Epithelial cell of esophagus (primary cell): ENCODE measurements around the gene WNT9A.

Experiments used
- DNase-seq: peaks from one replicate; pipeline ENCODE4 v3.0.0; 2010; ENCODE audit warnings: low read depth
- H3K4me3 ChIP-seq: 2 replicates; pipeline ENCODE4 v1.5.1; 2011; ENCODE audit warnings: mild to moderate bottlenecking, low read length, control low read depth
- TF ChIP-seq, protein P1 (sequence below): IDR thresholded peaks from 2 replicates; pipeline ENCODE4 v1.5.1; 2011; ENCODE audit warnings: low read depth, mild to moderate bottlenecking, low read length, control low read depth, inconsistent platforms; ENCODE audit not compliant: insufficient read depth; ENCODE audit errors: missing control alignments

WNT9A gene

GRCh38 chr1:227953022-227953412 lies 5.3 kb upstream of the WNT9A start:
- H3K4me3 ChIP-seq: no peak overlapping the region
- TF ChIP-seq, protein P1, sequence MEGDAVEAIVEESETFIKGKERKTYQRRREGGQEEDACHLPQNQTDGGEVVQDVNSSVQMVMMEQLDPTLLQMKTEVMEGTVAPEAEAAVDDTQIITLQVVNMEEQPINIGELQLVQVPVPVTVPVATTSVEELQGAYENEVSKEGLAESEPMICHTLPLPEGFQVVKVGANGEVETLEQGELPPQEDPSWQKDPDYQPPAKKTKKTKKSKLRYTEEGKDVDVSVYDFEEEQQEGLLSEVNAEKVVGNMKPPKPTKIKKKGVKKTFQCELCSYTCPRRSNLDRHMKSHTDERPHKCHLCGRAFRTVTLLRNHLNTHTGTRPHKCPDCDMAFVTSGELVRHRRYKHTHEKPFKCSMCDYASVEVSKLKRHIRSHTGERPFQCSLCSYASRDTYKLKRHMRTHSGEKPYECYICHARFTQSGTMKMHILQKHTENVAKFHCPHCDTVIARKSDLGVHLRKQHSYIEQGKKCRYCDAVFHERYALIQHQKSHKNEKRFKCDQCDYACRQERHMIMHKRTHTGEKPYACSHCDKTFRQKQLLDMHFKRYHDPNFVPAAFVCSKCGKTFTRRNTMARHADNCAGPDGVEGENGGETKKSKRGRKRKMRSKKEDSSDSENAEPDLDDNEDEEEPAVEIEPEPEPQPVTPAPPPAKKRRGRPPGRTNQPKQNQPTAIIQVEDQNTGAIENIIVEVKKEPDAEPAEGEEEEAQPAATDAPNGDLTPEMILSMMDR: no peak
- no peak for DNase-seq

DNA sequence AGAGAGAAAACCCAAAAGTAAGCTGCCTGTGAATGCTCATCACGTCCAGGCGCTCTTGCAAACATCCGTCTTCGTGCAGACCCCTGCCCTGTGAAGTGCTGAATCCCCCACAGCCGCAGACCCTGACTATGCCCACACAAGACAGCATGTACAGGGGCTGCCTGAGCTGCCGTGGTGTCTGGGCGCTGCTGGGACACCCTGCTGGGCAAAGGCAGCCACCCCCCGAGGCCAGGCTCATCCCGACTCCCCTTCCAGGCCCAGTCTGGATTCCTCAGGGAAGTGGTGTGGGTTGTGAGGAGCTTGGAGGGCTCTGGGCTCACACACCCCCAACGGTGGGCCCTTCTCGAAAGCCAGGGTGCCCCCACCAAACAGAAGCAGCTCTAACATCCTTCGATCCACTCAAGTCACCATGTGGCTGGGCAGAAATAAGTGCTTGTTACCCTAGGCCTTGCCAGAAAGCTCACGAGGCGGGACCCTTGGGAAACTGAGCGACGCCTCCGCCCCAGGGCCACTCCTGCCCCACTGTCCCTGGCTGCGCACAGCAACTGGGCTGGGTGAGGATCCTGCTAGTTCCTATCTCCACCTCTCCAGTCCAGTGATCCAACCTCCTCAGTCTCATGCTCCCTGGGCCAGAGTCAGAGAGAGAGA lies 4.8 kb upstream of the WNT9A start:
- no peak overlapping the region for H3K4me3 ChIP-seq
- no peak for DNase-seq
- TF ChIP-seq, protein P1: no peak

DNA sequence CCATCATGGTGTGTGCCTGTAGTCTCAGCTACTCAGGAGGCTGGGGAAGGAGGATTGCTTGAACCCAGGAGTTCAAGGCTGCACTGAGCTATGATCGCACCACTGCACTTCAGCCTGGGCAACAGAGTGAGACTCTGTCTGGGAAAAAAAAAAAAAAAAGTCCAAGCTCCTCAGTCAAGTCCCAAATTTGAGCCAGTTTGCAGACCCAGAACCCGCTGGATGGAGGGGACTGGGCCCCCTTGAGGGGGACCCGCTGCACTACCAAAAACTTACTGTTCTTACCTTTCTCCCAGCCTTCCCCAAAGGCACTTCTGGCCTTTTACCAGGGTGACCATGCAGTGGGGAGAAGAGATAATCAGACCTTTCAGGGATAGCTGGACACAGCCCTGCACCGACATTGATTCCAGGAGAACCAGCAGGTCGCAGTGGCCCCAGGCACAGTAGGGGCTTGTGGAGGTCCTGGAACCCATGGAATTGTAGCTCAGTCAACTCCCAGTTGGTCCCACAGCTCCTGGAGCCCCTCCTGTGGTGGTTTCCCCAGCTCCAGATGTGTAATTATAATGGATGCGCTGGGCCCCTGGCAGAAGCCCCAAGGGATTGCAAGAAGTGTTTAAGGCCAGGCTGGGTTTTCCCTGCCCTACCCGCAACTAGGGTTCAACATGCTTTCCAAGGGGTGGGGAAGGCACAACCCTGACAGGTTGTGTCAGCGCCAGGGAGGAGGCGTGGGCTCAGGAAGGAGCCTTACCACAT lies 4.1 kb upstream of the WNT9A start:
- TF ChIP-seq, protein P1: no peak
- DNase-seq: no peak
- H3K4me3 ChIP-seq: no peak overlapping the region

DNA sequence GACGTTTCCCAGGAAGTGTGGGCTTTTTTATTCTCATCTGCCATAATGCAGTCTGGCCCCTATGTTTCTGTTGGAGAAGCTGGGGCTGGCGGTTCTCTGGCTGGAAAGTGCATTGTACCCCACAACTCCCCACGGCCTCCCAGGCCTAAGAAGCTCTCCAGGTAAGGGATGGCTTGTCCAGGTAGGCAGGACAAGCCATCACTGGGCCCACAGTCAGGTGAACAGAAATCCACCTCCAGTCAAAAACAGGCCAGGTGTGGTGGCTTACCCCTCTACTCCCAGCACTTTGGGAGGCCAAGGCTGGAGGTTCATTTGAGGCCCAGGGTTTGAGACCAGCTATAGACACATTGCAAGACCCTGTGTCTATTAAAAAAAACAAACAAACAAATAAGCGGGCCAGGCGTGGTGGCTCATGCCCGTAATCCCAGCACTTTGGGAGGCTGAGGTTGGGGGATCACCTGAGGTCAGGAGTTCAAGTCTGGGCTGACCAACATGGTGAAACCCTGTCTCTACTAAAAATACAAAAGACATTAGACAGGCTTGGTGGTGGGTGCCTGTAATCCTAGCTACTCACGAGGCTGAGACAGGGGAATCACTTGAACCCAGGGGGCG lies 3.1 kb upstream of the WNT9A start:
- TF ChIP-seq, protein P1: no peak
- no peak for DNase-seq
- H3K4me3 ChIP-seq: no peak overlapping the region

DNA sequence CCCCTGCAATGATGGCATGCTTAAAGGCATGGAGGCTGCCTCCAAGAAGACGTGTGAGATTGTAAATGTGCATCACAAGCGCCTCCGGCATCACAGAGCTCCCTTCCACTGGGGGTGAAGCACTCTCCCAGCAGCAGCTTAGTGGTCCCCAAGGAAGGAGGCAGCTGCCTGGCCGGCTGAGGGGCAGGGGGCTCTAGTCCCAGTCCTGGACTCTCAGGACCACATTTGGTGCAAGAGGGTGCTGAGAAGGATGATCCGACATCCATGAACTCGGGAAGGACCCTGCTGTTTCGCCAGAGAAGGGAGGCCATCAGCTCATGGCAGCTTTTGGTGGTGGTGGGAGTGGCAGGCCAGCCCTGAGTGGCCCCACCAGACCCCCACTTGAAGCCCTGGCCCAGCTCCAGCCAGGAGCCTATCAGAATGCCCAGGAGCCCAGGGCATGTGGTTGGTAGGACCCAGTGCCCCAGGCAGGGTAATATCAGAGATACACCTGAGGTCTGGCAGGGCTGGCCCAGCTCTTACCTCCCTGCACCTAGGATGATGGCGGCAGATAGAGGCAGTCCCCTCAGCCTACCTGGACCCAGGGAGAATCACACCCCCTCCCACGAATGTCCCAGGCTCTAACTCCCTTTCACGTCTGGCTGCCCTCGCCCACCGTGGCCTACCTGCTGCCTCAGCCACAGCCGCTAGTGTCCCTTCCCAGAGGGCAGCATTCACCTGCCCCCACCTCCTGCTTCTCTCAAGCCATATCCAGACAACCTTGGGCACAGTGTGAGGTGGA lies 2.4 kb upstream of the WNT9A start:
- TF ChIP-seq, protein P1: no peak
- no peak for DNase-seq
- H3K4me3 ChIP-seq: no peak overlapping the region

DNA sequence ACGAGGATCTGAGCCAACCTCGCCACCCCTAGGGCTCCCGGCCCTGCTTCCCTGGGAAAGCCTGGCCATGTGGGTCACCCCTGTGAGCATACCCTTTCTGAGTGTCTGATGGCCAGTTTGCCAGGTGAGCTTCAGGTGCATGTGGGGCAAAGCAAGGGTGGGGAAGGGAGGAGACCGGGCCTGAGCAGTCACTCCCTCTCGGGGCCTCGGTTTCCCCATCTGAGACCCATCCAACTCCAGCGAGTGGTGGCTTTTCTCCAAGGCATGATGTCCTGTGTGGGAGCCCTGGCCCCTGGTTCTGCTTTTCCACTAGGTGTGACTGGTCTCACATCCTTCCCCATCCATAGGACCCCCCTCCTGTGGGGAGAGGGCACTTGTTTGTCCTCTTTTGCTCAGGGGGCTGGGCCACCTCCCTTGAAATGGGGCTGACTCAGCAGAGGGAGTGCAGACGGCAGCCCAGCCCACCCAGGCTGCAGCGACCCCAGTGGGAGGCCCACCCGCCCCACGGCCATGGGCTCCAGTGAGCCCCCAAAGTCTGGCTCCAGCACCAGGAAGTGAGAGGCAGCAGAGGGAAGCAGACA lies 1.7 kb upstream of the WNT9A start:
- no peak overlapping the region for H3K4me3 ChIP-seq
- TF ChIP-seq, protein P1: no peak
- no peak for DNase-seq
